Retina (tissue), 1 donor: ENCODE measurements around the gene ARL14.
"Not testable (repeated sequence)": the region's sequence is repeated elsewhere in the genome, so short reads cannot be mapped to it uniquely, and the experiment has no call there.

ENCODE experiments used
- DNase-seq: peaks from one replicate; pipeline ENCODE4 v3.0.0-alpha.2; 2016

Gene ARL14

GRCh38 chr3:160678292-160678842 lies 1.4 kb downstream of the ARL14 start:
- no peak for DNase-seq

- DNase-seq = no peak
Observed at GRCh38 chr3:160684368-160684740, 7.4 kb downstream of the ARL14 start.

- DNase-seq = no peak
Observed at GRCh38 chr3:160685144-160685766, 8.3 kb downstream of the ARL14 start.

GRCh38 chr3:160686955-160687535 lies 10.1 kb downstream of the ARL14 start:
- DNase-seq = no peak

GRCh38 chr3:160691151-160691550 lies 14.2 kb downstream of the ARL14 start:
- DNase-seq = no peak

GRCh38 chr3:160691962-160692361 lies 15.0 kb downstream of the ARL14 start:
- DNase-seq = no peak

- no peak for DNase-seq
Observed at GRCh38 chr3:160693191-160693590, 16.2 kb downstream of the ARL14 start.

GRCh38 chr3:160694345-160694744 lies 17.4 kb downstream of the ARL14 start:
- no peak for DNase-seq

- no peak for DNase-seq
Observed at GRCh38 chr3:160695003-160695402, 18.0 kb downstream of the ARL14 start.

GRCh38 chr3:160695915-160696327 lies 19.0 kb downstream of the ARL14 start:
- DNase-seq = no peak

- DNase-seq = no peak
Observed at GRCh38 chr3:160697637-160698380, 20.8 kb downstream of the ARL14 start.

- DNase-seq = no peak
Observed at GRCh38 chr3:160698599-160699195, 21.7 kb downstream of the ARL14 start.

GRCh38 chr3:160701490-160701889 lies 24.5 kb downstream of the ARL14 start:
- DNase-seq = no peak

- DNase-seq = no peak
Observed at GRCh38 chr3:160702290-160702689, 25.3 kb downstream of the ARL14 start.

- DNase-seq = no peak
Observed at GRCh38 chr3:160703974-160704373, 27.0 kb downstream of the ARL14 start.

- peak; percentile 55 for DNase-seq
Observed at GRCh38 chr3:160707187-160707794, 30.3 kb downstream of the ARL14 start.

- DNase-seq = no peak
Observed at GRCh38 chr3:160709477-160710182, 32.7 kb downstream of the ARL14 start.

- DNase-seq = not testable (repeated sequence)
Observed at GRCh38 chr3:160713144-160713543, 36.2 kb downstream of the ARL14 start.

- no peak for DNase-seq
Observed at GRCh38 chr3:160719710-160720109, 42.8 kb downstream of the ARL14 start.

GRCh38 chr3:160720123-160720746 lies 43.3 kb downstream of the ARL14 start:
- DNase-seq = no peak

GRCh38 chr3:160722331-160722730 lies 45.4 kb downstream of the ARL14 start:
- DNase-seq = no peak

GRCh38 chr3:160725338-160725737 lies 48.4 kb downstream of the ARL14 start:
- DNase-seq = no peak
